Neuronal stem cell (in vitro differentiated cells): ENCODE measurements around the gene CCDC71L.

Experiments used
- DNase-seq: peaks from one replicate; pipeline ENCODE4 v3.0.0-alpha.2; 2013; ENCODE audit warnings: low spot score
- H2AFZ ChIP-seq: one replicate; pipeline ENCODE4 v1.6.1; 2013; ENCODE audit warnings: mild to moderate bottlenecking, low read length, inconsistent platforms
- H2AK5ac ChIP-seq: 2 replicates; pipeline ENCODE4 v1.6.1; 2013; ENCODE audit warnings: low read depth, mild to moderate bottlenecking, inconsistent platforms, low read length, moderate library complexity, mixed read lengths
- H2BK120ac ChIP-seq: 2 replicates; pipeline ENCODE4 v1.6.1; 2013; ENCODE audit warnings: low read depth, mild to moderate bottlenecking, inconsistent platforms, low read length, moderate library complexity, mixed read lengths
- H2BK12ac ChIP-seq: one replicate; pipeline ENCODE4 v1.6.1; 2013; ENCODE audit warnings: low read length, inconsistent platforms
- H2BK15ac ChIP-seq: 2 replicates; pipeline ENCODE4 v1.6.1; 2013; ENCODE audit warnings: mild to moderate bottlenecking, low read length, inconsistent platforms, mixed read lengths
- H2BK5ac ChIP-seq: one replicate; pipeline ENCODE4 v1.6.1; 2013; ENCODE audit warnings: inconsistent platforms, mild to moderate bottlenecking, low read length, moderate library complexity
- H3K14ac ChIP-seq: one replicate; pipeline ENCODE4 v1.6.1; 2013; ENCODE audit warnings: low read length, inconsistent platforms
- H3K18ac ChIP-seq: 2 replicates; pipeline ENCODE4 v1.6.1; 2013; ENCODE audit warnings: low read length, inconsistent platforms
- H3K23ac ChIP-seq: 2 replicates; pipeline ENCODE4 v1.6.1; 2013; ENCODE audit warnings: low read depth, mild to moderate bottlenecking, mixed read lengths, low read length, inconsistent platforms; ENCODE audit not compliant: poor library complexity
- H3K27ac ChIP-seq: replicated peaks from 3 replicates; pipeline ENCODE4 v1.5.1; 2013; ENCODE audit warnings: low read length, inconsistent platforms
- H3K27me3 ChIP-seq, 3 experiments: 2 replicates each; pipeline ENCODE4 v1.6.1; 2013; ENCODE audit warnings: low read length in 3 of 3, mild to moderate bottlenecking in 2 of 3, inconsistent platforms in 1 of 3, low read depth in 1 of 3, mixed read lengths in 1 of 3, moderate library complexity in 1 of 3; ENCODE audit not compliant: control insufficient read depth in 3 of 3, insufficient read depth in 3 of 3
- H3K36me3 ChIP-seq, 2 donors: replicated peaks in 1 of 2; 2 replicates each; pipeline ENCODE4 v1.6.1; 2013; ENCODE audit warnings: low read length in 2 of 2; ENCODE audit not compliant: control insufficient read depth in 2 of 2, insufficient read depth in 2 of 2
- H3K4ac ChIP-seq: 2 replicates; pipeline ENCODE4 v1.6.1; 2013; ENCODE audit warnings: inconsistent platforms, mild to moderate bottlenecking, low read length, moderate library complexity
- H3K4me1 ChIP-seq, 2 donors: 1 replicate in 1 of 2; 2 replicates in 1 of 2; pipeline ENCODE4 v1.6.1; 2013; ENCODE audit warnings: low read length in 2 of 2, low read depth in 1 of 2; ENCODE audit not compliant: control insufficient read depth in 2 of 2, insufficient read depth in 1 of 2
- H3K4me2 ChIP-seq: one replicate; pipeline ENCODE4 v1.6.1; 2013; ENCODE audit warnings: mild to moderate bottlenecking, low read length, inconsistent platforms; ENCODE audit not compliant: insufficient read depth, poor library complexity, severe bottlenecking
- H3K4me3 ChIP-seq, 2 donors: 2 replicates each; pipeline ENCODE4 v1.5.1; 2013; ENCODE audit warnings: low read length in 2 of 2, mild to moderate bottlenecking in 2 of 2, inconsistent platforms in 1 of 2, moderate library complexity in 1 of 2
- H3K79me1 ChIP-seq: one replicate; pipeline ENCODE4 v1.6.1; 2013; ENCODE audit warnings: low read depth, mild to moderate bottlenecking, inconsistent platforms, low read length, moderate library complexity
- H3K9ac ChIP-seq: one replicate; pipeline ENCODE4 v1.6.1; 2013; ENCODE audit warnings: mild to moderate bottlenecking, low read depth, low read length, inconsistent platforms; ENCODE audit not compliant: poor library complexity
- H3K9me3 ChIP-seq, 2 donors: replicated peaks in 1 of 2; 2 replicates each; pipeline versions ENCODE3 to v1.6.1; 2013; ENCODE audit warnings: low read length in 2 of 2, mild to moderate bottlenecking in 2 of 2, inconsistent platforms in 1 of 2, low read depth in 1 of 2, mixed read lengths in 1 of 2, moderate library complexity in 1 of 2; ENCODE audit not compliant: control insufficient read depth in 2 of 2, insufficient read depth in 1 of 2
- H4K8ac ChIP-seq: one replicate; pipeline ENCODE4 v1.6.1; 2013; ENCODE audit warnings: low read depth, mild to moderate bottlenecking, inconsistent platforms, low read length, moderate library complexity
- H4K91ac ChIP-seq: one replicate; pipeline ENCODE4 v1.6.1; 2013; ENCODE audit warnings: low read length, low read depth, mild to moderate bottlenecking, inconsistent platforms; ENCODE audit not compliant: poor library complexity
- WGBS, 2 donors: extraction: QIAGEN DNeasy Blood & Tissue Kit; methylation state at CpG; one replicate each; pipeline ENCODE4 v1.1.7; 2013; ENCODE audit warnings: missing lambda C conversion rate in 2 of 2, mixed read lengths in 1 of 2; ENCODE audit not compliant: insufficient read length in 2 of 2, insufficient replicate concordance in 1 of 2; ENCODE audit errors: extremely low coverage in 2 of 2; 5-methylcytosine and 5-hydroxymethylcytosine counted together

The CCDC71L gene

DNA sequence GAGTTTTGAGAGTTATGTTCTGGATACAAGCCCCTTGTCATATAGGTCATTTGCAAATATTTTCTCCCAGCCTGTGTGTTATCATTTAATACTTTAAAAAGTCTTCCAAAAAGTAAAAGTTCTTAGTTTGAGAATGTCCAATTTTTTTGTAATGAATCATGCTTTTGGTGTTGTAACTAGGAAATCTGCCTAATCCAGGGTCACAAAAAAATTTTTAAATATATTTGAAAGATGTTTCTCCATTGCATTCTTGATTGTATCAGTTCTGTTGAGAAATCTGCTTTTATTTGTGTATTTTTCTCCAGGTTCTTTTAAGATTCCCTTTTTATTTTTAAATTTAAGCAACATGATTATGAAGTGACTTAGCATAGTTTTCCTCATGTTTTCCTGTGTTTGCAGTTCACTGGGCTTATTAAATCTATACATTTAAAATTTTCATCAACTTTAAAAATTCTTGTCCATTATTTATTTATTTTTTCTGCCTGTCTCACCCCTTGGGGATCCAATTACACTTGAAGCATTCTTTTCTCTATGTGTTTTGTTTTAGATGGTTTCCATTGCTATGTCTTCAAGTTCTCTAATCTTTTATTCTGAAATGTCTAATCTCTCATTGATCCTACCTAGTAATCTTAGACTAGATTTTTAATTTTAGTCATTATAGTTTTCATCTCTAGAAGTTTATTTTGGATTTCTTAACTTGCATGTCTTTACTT lies 47.0 kb downstream of the CCDC71L start:
- Histone ChIP-seq H3K18ac (no peak overlapping the region), H4K91ac (no peak overlapping the region), H2BK120ac (no peak overlapping the region), H3K14ac (no peak overlapping the region), H2AK5ac (no peak overlapping the region), H3K9me3 (peaks cover 0 to 3% of the 10 kb centered on the region in 2 donors), H2BK5ac (no peak overlapping the region), H3K27me3 (no peaks in the 10 kb centered on the region), H4K8ac (no peak overlapping the region), H3K4me2 (no peak overlapping the region), H3K4me3 (no peak overlapping the region), H3K27ac (no peak overlapping the region), H3K36me3 (no peaks in the 10 kb centered on the region), H3K9ac (no peak overlapping the region), H3K4ac (no peak overlapping the region), H2BK15ac (no peak overlapping the region), H2BK12ac (no peak overlapping the region), H2AFZ (no peak overlapping the region), H3K23ac (no peak overlapping the region), H3K4me1 (peaks cover 0 to 2% of the 10 kb centered on the region in 2 donors), H3K79me1 (no peaks in the 10 kb centered on the region)
- DNase-seq, result no peak

DNA sequence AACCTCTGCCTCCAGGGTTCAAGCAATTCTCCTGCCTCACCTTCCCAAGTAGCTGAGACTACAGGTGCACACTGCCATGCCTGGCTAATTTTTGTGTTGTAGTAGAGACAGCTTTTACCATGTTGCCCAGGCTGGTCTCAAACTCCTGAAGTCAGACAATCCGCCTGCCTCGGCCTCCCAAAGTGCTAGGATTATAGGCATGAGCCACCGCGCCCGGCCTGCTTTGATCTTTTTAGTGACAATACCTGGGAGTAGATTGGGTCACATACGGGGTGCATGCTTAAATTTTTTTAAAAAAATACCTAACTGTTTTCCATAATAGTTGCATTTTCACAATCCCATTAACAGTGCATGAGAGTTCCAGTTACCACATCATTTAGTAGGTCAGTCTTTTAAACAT lies 47.7 kb downstream of the CCDC71L start:
- no peak overlapping the region for H4K91ac ChIP-seq
- H3K4me3 ChIP-seq, result no peak overlapping the region
- no CpG with 5 or more reads among the region's 6 CpGs for WGBS, 2 donors
- no peak overlapping the region for H2AK5ac ChIP-seq
- H3K23ac ChIP-seq, result no peak overlapping the region
- H3K4ac ChIP-seq, result no peak overlapping the region
- no peaks in the 10 kb centered on the region for H3K27me3 ChIP-seq
- H2BK120ac ChIP-seq, result no peak overlapping the region
- no peaks in the 10 kb centered on the region for H3K36me3 ChIP-seq
- no peak overlapping the region for H2BK12ac ChIP-seq
- H3K27ac ChIP-seq, result no peak overlapping the region
- peaks cover 0 to 3% of the 10 kb centered on the region in 2 donors for H3K9me3 ChIP-seq
- no peak overlapping the region for H2BK5ac ChIP-seq
- peaks cover 0 to 2% of the 10 kb centered on the region in 2 donors for H3K4me1 ChIP-seq
- H4K8ac ChIP-seq, result no peak overlapping the region
- H2AFZ ChIP-seq, result no peak overlapping the region
- no peak overlapping the region for H3K14ac ChIP-seq
- DNase-seq, result no peak
- no peak overlapping the region for H3K9ac ChIP-seq
- no peak overlapping the region for H3K4me2 ChIP-seq
- no peak overlapping the region for H2BK15ac ChIP-seq
- H3K79me1 ChIP-seq, result no peaks in the 10 kb centered on the region
- H3K18ac ChIP-seq, result no peak overlapping the region

- H2BK120ac ChIP-seq, result no peak overlapping the region
- H3K14ac ChIP-seq, result no peak overlapping the region
- peaks cover 0 to 3% of the 10 kb centered on the region in 2 donors for H3K9me3 ChIP-seq
- H2BK12ac ChIP-seq, result no peak overlapping the region
- no CpG with 5 or more reads among the region's 1 CpG for WGBS, 2 donors
- DNase-seq, result no peak
- H3K27me3 ChIP-seq, result no peaks in the 10 kb centered on the region
- peaks cover 0 to 2% of the 10 kb centered on the region in 2 donors for H3K4me1 ChIP-seq
- no peak overlapping the region for H2BK15ac ChIP-seq
- H3K36me3 ChIP-seq, result no peaks in the 10 kb centered on the region
- no peak overlapping the region for H3K9ac ChIP-seq
- H3K23ac ChIP-seq, result no peak overlapping the region
- H3K18ac ChIP-seq, result no peak overlapping the region
- H2AFZ ChIP-seq, result no peak overlapping the region
- no peak overlapping the region for H3K27ac ChIP-seq
- no peak overlapping the region for H4K91ac ChIP-seq
- no peaks in the 10 kb centered on the region for H3K79me1 ChIP-seq
- H3K4me2 ChIP-seq, result no peak overlapping the region
- no peak overlapping the region for H2AK5ac ChIP-seq
- no peak overlapping the region for H3K4ac ChIP-seq
- no peak overlapping the region for H2BK5ac ChIP-seq
- H4K8ac ChIP-seq, result no peak overlapping the region
- H3K4me3 ChIP-seq, result no peak overlapping the region
Measured at GRCh38 chr7:106612432-106612831, 48.5 kb downstream of the CCDC71L start.

- Histone ChIP-seq H2BK12ac (no peak overlapping the region), H3K9me3 (peaks cover 0 to 3% of the 10 kb centered on the region in 2 donors), H2BK15ac (no peak overlapping the region), H3K4me1 (peaks cover 0 to 2% of the 10 kb centered on the region in 2 donors), H3K79me1 (no peaks in the 10 kb centered on the region), H4K8ac (no peak overlapping the region), H3K4me3 (no peak overlapping the region), H3K27ac (no peak overlapping the region), H4K91ac (no peak overlapping the region), H2AK5ac (no peak overlapping the region), H3K14ac (no peak overlapping the region), H3K23ac (no peak overlapping the region), H3K4me2 (no peak overlapping the region), H3K9ac (no peak overlapping the region), H3K4ac (no peak overlapping the region), H3K18ac (no peak overlapping the region), H3K27me3 (no peaks in the 10 kb centered on the region), H2BK5ac (no peak overlapping the region), H3K36me3 (no peaks in the 10 kb centered on the region), H2BK120ac (no peak overlapping the region), H2AFZ (no peak overlapping the region)
- DNase-seq, result no peak
- no CpG with 5 or more reads among the region's 3 CpGs for WGBS, 2 donors
Measured at GRCh38 chr7:106611911-106612310, 49.0 kb downstream of the CCDC71L start.
